ENCODE data around the gene NMT1.

Gene NMT1

GRCh38 chr17:45132320-45132571 lies 71.1 kb downstream of the NMT1 start, which contains the start of gene PLCD3:
Gene PLCD3 (minus strand): TSS chr17:45132515. CDS start chr17:45132410, 105 bp downstream.
- H3K36me3 ChIP-seq (ENCODE audit: low read depth): peaks cover 7% of the 10 kb centered on the region
- peak within 1 kb of the TSS; percentile 97 for H3K4me3 ChIP-seq (ENCODE audit: severe bottlenecking)
- no peak for ATAC-seq (ENCODE audit: low read depth)
- peak within 1 kb of the TSS; percentile 95 for H3K27ac ChIP-seq (ENCODE audit: poor library complexity, severe bottlenecking)
- TF ChIP-seq, protein P1, sequence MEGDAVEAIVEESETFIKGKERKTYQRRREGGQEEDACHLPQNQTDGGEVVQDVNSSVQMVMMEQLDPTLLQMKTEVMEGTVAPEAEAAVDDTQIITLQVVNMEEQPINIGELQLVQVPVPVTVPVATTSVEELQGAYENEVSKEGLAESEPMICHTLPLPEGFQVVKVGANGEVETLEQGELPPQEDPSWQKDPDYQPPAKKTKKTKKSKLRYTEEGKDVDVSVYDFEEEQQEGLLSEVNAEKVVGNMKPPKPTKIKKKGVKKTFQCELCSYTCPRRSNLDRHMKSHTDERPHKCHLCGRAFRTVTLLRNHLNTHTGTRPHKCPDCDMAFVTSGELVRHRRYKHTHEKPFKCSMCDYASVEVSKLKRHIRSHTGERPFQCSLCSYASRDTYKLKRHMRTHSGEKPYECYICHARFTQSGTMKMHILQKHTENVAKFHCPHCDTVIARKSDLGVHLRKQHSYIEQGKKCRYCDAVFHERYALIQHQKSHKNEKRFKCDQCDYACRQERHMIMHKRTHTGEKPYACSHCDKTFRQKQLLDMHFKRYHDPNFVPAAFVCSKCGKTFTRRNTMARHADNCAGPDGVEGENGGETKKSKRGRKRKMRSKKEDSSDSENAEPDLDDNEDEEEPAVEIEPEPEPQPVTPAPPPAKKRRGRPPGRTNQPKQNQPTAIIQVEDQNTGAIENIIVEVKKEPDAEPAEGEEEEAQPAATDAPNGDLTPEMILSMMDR (IDR thresholded peaks at IDR 0.05; ENCODE audit: poor library complexity, severe bottlenecking): no peak
- H3K27me3 ChIP-seq (ENCODE audit: insufficient read depth, poor library complexity, severe bottlenecking): no peaks in the 10 kb centered on the region
- H3K9me3 ChIP-seq (ENCODE audit: severe bottlenecking): no peaks in the 10 kb centered on the region
- DNase-seq (ENCODE audit: low spot score): no peak
- peaks cover 33% of the 10 kb centered on the region for H3K4me1 ChIP-seq (ENCODE audit: insufficient read depth, poor library complexity, severe bottlenecking)

DNA sequence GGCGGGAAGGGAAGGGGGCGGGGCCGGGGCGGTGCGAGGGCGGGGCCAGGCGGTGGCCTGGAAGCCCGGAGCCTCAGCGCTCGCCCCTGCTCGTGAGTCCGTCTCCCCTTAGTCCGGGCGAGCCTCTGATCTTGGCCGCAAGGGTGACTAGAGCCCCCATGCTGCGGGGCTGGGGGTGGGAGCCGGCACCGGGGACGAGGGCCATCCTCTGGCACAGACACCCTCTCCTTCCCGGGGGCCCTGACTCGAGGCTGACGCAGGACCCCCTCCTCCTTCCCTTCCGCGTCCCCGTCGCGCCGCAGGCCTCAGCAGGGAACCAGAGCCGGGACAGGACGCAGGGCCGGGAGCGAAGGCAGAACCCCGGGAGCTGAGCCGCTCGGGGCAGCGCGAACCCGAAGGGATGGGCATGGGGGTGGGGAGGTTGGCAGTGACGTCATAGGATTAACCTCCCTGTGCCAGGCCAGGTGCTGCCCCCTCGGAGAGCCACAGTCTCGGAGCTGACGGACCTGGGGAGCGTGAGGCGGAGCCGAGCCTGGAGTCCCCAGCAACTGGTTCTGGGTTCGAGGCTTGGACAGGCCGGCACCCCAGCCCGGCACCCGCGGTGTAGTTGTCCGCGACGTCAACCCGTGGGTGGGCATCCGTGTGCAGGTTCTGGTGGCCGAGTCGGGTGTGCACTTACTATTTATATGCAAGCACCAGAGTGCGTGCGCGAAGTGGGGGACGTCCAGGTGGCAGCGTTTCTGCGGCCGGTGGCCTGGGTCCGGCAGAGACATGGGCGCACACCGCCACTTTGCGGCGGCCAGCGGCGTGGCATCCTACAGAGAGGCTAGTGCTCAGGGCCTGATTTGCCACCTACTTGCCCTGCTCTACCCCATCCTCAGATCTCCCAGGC lies 71.7 kb downstream of the NMT1 start:
- H3K36me3 ChIP-seq (ENCODE audit: low read depth): peaks cover 7% of the 10 kb centered on the region
- H3K27me3 ChIP-seq (ENCODE audit: insufficient read depth, poor library complexity, severe bottlenecking): no peaks in the 10 kb centered on the region
- ATAC-seq (ENCODE audit: low read depth) (peak; percentile 51), DNase-seq (ENCODE audit: low spot score) (peak; percentile 86)
- TF ChIP-seq, protein P1 (IDR thresholded peaks at IDR 0.05; ENCODE audit: poor library complexity, severe bottlenecking): peak; percentile 87
- peaks cover 27% of the 10 kb centered on the region for H3K4me1 ChIP-seq (ENCODE audit: insufficient read depth, poor library complexity, severe bottlenecking)
- no peaks in the 10 kb centered on the region for H3K9me3 ChIP-seq (ENCODE audit: severe bottlenecking)
- peak overlapping the region; percentile 95 for H3K27ac ChIP-seq (ENCODE audit: poor library complexity, severe bottlenecking)
- H3K4me3 ChIP-seq (ENCODE audit: severe bottlenecking): peak overlapping the region; percentile 97

DNA sequence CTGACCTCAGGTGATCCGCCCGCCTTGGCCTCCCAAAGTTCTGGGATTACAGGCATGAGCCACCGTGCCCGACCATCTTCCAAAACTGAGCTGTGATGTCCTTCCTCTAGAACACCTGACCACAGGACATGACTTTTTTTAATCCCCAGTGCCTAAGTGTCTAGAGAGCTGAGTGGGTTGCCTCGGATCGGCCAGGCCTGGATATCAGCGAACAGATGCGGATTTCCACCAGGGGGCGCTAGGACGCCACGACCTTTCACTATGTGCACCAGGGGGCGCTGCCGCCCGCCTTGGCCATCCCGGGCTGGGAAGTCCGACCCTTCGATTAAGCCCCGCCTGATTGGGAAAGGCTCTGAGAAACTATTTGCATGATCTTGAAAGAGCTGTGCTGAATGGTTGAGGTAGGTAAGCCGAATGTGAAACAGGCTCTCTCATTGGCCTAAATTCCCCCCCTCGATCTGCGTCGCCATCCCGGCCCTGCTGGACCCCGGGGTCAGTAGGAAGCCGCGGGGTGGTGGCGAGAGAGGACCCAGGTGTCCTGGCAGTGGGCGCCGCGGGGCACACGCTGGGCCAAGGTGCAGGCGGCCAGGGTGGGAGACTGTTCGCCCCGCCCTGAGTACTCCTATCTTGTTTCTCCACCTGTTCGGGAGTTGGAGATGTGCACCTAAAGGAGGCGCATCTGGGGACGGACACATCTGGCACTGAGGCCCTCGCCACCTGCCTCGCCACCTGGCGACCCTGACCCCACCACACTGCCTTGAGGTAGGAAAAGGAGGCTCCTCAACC lies 74.3 kb downstream of the NMT1 start, which contains the start of gene ACBD4:
Gene ACBD4 (plus strand): TSS at position 496 of the 786 bp plus-strand sequence. CDS start 458 bp downstream, outside the sequence.
- TF ChIP-seq, protein P1 (IDR thresholded peaks at IDR 0.05; ENCODE audit: poor library complexity, severe bottlenecking): peak; percentile 99
- peak; percentile 77 for ATAC-seq (ENCODE audit: low read depth)
- no peaks in the 10 kb centered on the region for H3K9me3 ChIP-seq (ENCODE audit: severe bottlenecking)
- peaks cover 6% of the 10 kb centered on the region for H3K4me1 ChIP-seq (ENCODE audit: insufficient read depth, poor library complexity, severe bottlenecking)
- H3K27ac ChIP-seq (ENCODE audit: poor library complexity, severe bottlenecking): peak within 1 kb of the TSS; percentile 17
- H3K27me3 ChIP-seq (ENCODE audit: insufficient read depth, poor library complexity, severe bottlenecking): no peaks in the 10 kb centered on the region
- DNase-seq (ENCODE audit: low spot score): peak; percentile 97
- no peaks in the 10 kb centered on the region for H3K36me3 ChIP-seq (ENCODE audit: low read depth)
- H3K4me3 ChIP-seq (ENCODE audit: severe bottlenecking): peak within 1 kb of the TSS; percentile 43

DNA sequence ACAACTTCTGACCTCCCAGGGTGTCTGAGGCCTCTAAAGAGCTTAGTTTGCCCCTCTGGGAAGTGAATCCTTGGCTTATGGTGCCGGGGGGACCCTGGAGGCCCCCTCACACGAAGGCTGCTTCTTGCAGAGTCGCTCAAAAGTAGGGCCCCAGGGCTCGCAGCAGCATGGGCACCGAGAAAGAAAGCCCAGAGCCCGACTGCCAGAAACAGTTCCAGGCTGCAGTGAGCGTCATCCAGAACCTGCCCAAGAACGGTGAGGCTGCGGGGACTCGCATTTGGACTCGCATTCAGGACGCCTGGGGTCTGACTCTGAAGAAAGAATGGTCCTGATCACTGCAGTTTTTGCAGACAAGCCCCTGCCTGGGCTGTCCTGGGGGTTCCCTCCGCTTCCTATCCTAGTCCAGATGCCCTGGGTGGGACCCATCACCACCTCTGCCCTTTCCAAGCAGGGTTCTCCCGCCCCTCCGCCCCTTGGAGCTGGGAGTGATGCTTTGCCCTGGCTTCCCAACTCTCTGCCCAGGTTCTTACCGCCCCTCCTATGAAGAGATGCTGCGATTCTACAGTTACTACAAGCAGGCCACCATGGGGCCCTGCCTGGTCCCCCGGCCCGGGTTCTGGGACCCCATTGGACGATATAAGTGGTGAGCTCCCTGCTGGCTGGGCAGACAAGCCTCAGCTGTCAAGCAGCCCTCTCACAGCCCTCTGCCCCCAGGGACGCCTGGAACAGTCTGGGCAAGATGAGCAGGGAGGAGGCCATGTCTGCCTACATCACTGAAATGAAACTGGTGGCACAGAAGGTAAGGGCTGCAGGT lies 75.1 kb downstream of the NMT1 start:
- Histone ChIP-seq H3K27ac (ENCODE audit: poor library complexity, severe bottlenecking) (peak overlapping the region; percentile 17), H3K27me3 (ENCODE audit: insufficient read depth, poor library complexity, severe bottlenecking) (no peaks in the 10 kb centered on the region), H3K36me3 (ENCODE audit: low read depth) (no peaks in the 10 kb centered on the region), H3K9me3 (ENCODE audit: severe bottlenecking) (no peaks in the 10 kb centered on the region), H3K4me1 (ENCODE audit: insufficient read depth, poor library complexity, severe bottlenecking) (peaks cover 1% of the 10 kb centered on the region), H3K4me3 (ENCODE audit: severe bottlenecking) (peak overlapping the region; percentile 43)
- no peak for ATAC-seq (ENCODE audit: low read depth)
- DNase-seq (ENCODE audit: low spot score): no peak
- TF ChIP-seq, protein P1 (IDR thresholded peaks at IDR 0.05; ENCODE audit: poor library complexity, severe bottlenecking): no peak
